ENCODE results near the gene IPO4. TPM values are rescaled to one million over a fixed set of nuclear protein-coding genes. Genes with fewer than 3 reads are reported as not detected.

The IPO4 gene
- total and polyA plus RNA-seq, 2 experiments from 2014 or later, result 34.2 to 105 TPM

DNA sequence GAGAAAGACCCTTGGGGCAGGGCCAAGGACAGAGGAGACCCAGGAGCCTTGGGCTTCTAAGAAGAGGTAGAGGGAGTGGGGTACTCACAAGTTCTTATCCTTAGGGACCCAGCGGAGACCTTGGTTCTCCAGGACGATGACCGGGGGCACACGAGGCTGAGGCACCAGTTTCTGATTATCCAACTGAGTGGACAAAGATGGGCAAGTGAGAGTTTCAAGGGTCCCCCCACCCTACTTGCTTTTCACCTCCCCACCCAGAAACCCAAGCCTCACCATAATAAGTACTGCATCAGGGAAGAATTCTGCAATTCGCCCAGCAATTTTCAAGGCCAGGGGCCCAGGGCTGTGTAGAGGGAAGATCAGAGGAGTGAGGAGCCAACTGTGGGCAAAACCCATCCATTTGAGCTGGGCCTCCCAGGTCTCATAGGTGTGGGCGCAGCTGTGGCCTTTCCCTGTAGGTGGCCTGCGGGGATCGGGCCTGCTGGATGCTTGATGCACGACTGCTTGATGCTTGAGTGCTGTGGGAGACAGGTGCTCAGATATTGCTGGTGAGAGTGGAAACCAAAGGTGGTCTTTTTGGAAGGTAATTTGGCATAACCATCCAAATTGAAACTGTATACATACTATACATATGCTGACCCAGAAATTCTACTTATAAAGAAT is 49.2 kb downstream of the IPO4 start:
- Mint-ChIP-seq H3K4me3 (peak overlapping the region; percentile 99), H3K9me3 (no peaks in the 10 kb centered on the region), H3K36me3 (ENCODE audit: low read depth) (peaks cover 49% of the 10 kb centered on the region), H3K27me3 (ENCODE audit: insufficient read depth, low read depth, poor library complexity) (peaks cover 25% of the 10 kb centered on the region), H3K27ac (peak overlapping the region; percentile 67; the same call in 1 of the 2 replicates), H3K4me1 (peaks cover 38% of the 10 kb centered on the region)
- Histone ChIP-seq H2AFZ (no peak overlapping the region), H3F3A (replicated peaks; ENCODE audit: low read depth) (peaks cover 39% of the 10 kb centered on the region), H3K4me2 (peak overlapping the region; percentile 95), H3K27me3 (ENCODE audit: insufficient read depth) (no peaks in the 10 kb centered on the region), H3K9me2 (ENCODE audit: insufficient read depth) (no peaks in the 10 kb centered on the region), H3K79me2 (replicated peaks; ENCODE audit: insufficient read depth) (peaks cover 20% of the 10 kb centered on the region), H3K4me1 (ENCODE audit: insufficient read depth) (peaks cover 25% of the 10 kb centered on the region), H3K36me3 (ENCODE audit: insufficient read depth) (peaks cover 18% of the 10 kb centered on the region; the same call in 1 of the 2 replicates), H3K27ac (ENCODE audit: low read depth) (no peak overlapping the region), H4K20me1 (replicated peaks; ENCODE audit: insufficient read depth) (peaks cover 9% of the 10 kb centered on the region), H3K4me3 (peak overlapping the region; percentile 99)
- ATAC-seq, result no peak
- TF ChIP-seq EZH2phosphoT487 (IDR thresholded peaks at IDR 0.05; ENCODE audit: unreplicated experiment) (no peak), STAT1 (IDR thresholded peaks at IDR 0.05; ENCODE audit: unreplicated experiment) (no peak), ZNF114 (CRISPR knock-in tag; IDR thresholded peaks at IDR 0.05) (no peak), ZNF331 (CRISPR knock-in tag; IDR thresholded peaks at IDR 0.05; ENCODE audit: low read depth) (no peak), NANOG (IDR thresholded peaks at IDR 0.05; ENCODE audit: borderline replicate concordance) (no peak), CREB1 (CRISPR knock-in tag; IDR thresholded peaks at IDR 0.05; ENCODE audit: low read depth) (no peak), POLR2AphosphoS5 (IDR thresholded peaks at IDR 0.05; ENCODE audit: low read depth) (no peak), JUNB (IDR thresholded peaks at IDR 0.05; ENCODE audit: unreplicated experiment) (no peak), EZH2 (IDR thresholded peaks at IDR 0.05; ENCODE audit: low read depth, unreplicated experiment) (no peak)
- TF ChIP-seq, protein P1, sequence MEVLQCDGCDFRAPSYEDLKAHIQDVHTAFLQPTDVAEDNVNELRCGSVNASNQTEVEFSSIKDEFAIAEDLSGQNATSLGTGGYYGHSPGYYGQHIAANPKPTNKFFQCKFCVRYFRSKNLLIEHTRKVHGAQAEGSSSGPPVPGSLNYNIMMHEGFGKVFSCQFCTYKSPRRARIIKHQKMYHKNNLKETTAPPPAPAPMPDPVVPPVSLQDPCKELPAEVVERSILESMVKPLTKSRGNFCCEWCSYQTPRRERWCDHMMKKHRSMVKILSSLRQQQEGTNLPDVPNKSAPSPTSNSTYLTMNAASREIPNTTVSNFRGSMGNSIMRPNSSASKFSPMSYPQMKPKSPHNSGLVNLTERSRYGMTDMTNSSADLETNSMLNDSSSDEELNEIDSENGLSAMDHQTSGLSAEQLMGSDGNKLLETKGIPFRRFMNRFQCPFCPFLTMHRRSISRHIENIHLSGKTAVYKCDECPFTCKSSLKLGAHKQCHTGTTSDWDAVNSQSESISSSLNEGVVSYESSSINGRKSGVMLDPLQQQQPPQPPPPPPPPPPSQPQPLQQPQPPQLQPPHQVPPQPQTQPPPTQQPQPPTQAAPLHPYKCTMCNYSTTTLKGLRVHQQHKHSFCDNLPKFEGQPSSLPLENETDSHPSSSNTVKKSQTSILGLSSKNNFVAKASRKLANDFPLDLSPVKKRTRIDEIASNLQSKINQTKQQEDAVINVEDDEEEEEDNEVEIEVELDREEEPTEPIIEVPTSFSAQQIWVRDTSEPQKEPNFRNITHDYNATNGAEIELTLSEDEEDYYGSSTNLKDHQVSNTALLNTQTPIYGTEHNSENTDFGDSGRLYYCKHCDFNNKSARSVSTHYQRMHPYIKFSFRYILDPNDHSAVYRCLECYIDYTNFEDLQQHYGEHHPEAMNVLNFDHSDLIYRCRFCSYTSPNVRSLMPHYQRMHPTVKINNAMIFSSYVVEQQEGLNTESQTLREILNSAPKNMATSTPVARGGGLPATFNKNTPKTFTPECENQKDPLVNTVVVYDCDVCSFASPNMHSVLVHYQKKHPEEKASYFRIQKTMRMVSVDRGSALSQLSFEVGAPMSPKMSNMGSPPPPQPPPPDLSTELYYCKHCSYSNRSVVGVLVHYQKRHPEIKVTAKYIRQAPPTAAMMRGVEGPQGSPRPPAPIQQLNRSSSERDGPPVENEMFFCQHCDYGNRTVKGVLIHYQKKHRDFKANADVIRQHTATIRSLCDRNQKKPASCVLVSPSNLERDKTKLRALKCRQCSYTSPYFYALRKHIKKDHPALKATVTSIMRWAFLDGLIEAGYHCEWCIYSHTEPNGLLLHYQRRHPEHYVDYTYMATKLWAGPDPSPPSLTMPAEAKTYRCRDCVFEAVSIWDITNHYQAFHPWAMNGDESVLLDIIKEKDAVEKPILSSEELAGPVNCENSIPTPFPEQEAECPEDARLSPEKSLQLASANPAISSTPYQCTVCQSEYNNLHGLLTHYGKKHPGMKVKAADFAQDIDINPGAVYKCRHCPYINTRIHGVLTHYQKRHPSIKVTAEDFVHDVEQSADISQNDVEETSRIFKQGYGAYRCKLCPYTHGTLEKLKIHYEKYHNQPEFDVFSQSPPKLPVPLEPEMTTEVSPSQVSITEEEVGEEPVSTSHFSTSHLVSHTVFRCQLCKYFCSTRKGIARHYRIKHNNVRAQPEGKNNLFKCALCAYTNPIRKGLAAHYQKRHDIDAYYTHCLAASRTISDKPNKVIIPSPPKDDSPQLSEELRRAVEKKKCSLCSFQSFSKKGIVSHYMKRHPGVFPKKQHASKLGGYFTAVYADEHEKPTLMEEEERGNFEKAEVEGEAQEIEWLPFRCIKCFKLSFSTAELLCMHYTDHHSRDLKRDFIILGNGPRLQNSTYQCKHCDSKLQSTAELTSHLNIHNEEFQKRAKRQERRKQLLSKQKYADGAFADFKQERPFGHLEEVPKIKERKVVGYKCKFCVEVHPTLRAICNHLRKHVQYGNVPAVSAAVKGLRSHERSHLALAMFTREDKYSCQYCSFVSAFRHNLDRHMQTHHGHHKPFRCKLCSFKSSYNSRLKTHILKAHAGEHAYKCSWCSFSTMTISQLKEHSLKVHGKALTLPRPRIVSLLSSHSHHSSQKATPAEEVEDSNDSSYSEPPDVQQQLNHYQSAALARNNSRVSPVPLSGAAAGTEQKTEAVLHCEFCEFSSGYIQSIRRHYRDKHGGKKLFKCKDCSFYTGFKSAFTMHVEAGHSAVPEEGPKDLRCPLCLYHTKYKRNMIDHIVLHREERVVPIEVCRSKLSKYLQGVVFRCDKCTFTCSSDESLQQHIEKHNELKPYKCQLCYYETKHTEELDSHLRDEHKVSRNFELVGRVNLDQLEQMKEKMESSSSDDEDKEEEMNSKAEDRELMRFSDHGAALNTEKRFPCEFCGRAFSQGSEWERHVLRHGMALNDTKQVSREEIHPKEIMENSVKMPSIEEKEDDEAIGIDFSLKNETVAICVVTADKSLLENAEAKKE (CRISPR knock-in tag; IDR thresholded peaks at IDR 0.05), result no peak
- TF ChIP-seq, protein P2, sequence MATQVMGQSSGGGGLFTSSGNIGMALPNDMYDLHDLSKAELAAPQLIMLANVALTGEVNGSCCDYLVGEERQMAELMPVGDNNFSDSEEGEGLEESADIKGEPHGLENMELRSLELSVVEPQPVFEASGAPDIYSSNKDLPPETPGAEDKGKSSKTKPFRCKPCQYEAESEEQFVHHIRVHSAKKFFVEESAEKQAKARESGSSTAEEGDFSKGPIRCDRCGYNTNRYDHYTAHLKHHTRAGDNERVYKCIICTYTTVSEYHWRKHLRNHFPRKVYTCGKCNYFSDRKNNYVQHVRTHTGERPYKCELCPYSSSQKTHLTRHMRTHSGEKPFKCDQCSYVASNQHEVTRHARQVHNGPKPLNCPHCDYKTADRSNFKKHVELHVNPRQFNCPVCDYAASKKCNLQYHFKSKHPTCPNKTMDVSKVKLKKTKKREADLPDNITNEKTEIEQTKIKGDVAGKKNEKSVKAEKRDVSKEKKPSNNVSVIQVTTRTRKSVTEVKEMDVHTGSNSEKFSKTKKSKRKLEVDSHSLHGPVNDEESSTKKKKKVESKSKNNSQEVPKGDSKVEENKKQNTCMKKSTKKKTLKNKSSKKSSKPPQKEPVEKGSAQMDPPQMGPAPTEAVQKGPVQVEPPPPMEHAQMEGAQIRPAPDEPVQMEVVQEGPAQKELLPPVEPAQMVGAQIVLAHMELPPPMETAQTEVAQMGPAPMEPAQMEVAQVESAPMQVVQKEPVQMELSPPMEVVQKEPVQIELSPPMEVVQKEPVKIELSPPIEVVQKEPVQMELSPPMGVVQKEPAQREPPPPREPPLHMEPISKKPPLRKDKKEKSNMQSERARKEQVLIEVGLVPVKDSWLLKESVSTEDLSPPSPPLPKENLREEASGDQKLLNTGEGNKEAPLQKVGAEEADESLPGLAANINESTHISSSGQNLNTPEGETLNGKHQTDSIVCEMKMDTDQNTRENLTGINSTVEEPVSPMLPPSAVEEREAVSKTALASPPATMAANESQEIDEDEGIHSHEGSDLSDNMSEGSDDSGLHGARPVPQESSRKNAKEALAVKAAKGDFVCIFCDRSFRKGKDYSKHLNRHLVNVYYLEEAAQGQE (IDR thresholded peaks at IDR 0.05; ENCODE audit: unreplicated experiment), result no peak
- TF ChIP-seq, protein P3, sequence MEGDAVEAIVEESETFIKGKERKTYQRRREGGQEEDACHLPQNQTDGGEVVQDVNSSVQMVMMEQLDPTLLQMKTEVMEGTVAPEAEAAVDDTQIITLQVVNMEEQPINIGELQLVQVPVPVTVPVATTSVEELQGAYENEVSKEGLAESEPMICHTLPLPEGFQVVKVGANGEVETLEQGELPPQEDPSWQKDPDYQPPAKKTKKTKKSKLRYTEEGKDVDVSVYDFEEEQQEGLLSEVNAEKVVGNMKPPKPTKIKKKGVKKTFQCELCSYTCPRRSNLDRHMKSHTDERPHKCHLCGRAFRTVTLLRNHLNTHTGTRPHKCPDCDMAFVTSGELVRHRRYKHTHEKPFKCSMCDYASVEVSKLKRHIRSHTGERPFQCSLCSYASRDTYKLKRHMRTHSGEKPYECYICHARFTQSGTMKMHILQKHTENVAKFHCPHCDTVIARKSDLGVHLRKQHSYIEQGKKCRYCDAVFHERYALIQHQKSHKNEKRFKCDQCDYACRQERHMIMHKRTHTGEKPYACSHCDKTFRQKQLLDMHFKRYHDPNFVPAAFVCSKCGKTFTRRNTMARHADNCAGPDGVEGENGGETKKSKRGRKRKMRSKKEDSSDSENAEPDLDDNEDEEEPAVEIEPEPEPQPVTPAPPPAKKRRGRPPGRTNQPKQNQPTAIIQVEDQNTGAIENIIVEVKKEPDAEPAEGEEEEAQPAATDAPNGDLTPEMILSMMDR (conservative IDR thresholded peaks at IDR 0.05; ENCODE audit: low read depth in 2 of 2), result no peak
- TF ChIP-seq, protein P4, sequence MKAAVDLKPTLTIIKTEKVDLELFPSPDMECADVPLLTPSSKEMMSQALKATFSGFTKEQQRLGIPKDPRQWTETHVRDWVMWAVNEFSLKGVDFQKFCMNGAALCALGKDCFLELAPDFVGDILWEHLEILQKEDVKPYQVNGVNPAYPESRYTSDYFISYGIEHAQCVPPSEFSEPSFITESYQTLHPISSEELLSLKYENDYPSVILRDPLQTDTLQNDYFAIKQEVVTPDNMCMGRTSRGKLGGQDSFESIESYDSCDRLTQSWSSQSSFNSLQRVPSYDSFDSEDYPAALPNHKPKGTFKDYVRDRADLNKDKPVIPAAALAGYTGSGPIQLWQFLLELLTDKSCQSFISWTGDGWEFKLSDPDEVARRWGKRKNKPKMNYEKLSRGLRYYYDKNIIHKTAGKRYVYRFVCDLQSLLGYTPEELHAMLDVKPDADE (IDR thresholded peaks at IDR 0.05), result no peak
- peak; percentile 38 for DNase-seq (ENCODE audit: low spot score)
